HTR-8/SVneo (cell line): ENCODE measurements around the gene NGLY1.
A peak's percentile ranks its signal among the peaks of the same experiment; 100 is the strongest.

Experiments used
- DNase-seq: peaks from one replicate; pipeline ENCODE4 v3.0.0; 2011; ENCODE audit warnings: low spot score, mixed read lengths; ENCODE audit not compliant: insufficient read length
- FAIRE-seq: peaks from 2 replicates; lab custom pipeline; 2011; peaks lifted over from hg19 to GRCh38; lab: Jason Lieb, UNC

NGLY1 gene, protein sequence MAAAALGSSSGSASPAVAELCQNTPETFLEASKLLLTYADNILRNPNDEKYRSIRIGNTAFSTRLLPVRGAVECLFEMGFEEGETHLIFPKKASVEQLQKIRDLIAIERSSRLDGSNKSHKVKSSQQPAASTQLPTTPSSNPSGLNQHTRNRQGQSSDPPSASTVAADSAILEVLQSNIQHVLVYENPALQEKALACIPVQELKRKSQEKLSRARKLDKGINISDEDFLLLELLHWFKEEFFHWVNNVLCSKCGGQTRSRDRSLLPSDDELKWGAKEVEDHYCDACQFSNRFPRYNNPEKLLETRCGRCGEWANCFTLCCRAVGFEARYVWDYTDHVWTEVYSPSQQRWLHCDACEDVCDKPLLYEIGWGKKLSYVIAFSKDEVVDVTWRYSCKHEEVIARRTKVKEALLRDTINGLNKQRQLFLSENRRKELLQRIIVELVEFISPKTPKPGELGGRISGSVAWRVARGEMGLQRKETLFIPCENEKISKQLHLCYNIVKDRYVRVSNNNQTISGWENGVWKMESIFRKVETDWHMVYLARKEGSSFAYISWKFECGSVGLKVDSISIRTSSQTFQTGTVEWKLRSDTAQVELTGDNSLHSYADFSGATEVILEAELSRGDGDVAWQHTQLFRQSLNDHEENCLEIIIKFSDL

DNA sequence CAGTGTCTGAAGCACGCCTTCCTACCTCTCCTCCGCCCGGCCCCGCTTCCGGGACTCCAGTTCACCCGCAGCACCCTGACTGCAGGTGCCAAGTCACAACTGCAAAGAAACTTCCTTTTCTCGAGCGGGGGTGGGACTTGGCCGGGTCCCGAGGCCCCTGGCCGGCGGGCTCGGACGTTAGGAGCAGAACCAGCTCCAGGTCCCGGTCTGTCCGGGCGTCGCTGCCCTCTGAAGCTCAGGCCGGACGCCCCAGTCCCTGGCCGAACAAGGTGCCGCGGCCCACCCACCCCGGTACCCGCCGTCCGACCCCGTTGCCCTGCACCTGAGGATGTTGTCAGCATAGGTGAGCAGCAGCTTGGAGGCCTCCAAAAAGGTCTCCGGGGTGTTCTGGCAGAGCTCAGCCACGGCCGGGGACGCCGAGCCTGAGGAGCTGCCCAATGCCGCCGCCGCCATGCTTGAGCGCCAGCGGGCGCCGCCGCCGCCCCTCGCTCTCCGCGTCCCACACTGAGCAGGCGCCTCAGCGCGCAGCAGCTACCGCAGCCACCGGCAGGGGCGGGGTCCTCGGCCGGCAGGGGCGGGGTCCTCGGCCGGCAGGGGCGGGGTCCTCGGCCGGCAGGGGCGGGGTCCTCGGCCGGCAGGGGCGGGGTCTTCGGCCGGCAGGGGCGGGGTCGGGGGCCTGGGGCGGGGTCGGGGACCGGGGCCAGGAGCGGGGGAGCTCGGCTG, at the start of gene NGLY1:
Gene NGLY1 (minus strand): TSS at position 506 of the 723 bp plus-strand sequence. CDS start 53 bp downstream, at position 453.
- no peak for FAIRE-seq

DNA sequence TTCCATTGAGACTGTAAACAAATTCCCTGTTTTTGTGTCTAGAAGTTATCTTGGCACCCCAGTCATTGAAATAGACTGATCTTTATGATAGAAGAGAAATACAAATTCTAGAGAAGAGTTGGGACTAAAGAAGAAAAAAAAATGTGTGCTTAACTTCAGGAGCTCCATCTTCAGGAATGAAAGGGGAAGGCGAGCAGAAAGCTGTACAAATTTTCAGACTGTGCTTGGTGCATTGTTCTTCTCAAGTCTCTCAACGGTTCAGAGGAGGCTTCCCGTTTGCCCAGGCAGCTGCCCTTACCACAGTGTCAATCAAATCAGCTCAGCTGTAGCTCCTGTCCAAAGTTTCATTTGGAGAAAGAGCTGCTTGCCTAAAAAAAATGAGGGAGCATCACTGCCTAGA, 48.3 kb upstream of the NGLY1 start:
- DNase-seq, result no peak
- no peak for FAIRE-seq

More for the DNA sequence above, at the start of gene NGLY1:
- DNase-seq, result peak; percentile 80

DNA sequence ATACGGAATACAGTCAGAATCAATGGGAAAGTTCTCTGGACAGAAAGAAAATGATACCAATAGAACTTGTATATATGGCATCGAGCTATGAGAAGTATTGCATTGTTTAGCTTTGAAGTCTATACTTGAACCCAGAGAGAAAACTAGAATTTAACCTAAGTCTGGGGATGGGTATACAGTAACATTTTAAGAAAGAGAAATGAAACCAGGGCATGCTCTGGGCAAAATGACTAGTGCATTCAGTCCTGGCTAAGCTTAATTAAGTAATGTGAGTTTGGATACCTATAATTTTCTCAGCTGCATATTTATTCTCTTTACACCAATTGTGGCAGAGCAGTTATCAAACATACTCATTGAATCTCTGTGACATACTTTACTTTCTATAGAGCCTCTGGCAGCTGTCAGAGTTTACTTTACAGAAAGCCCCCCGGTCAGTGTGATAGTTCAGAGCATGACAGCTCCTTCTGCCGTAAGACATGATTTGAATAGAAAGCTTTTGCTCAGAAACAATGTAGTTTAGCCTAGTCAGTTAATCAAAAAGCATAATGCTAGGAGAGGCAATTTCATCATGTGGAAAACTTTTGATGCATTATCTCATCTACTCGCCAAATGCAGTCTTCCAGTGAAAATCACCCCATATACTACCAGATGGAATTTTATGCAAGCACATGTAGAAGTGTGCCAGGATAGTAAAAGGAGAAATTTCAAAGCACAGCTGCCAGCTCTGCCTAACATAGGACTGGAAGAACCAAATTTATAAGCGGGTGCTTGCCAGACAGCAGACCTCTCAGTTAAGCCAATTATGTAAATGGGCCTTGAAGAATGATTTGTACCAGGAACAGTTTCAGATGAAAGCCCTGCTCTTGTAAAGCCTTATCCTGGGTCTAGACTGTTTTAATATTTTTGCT, 47.4 kb upstream of the NGLY1 start:
- FAIRE-seq, result no peak
- no peak for DNase-seq

DNA sequence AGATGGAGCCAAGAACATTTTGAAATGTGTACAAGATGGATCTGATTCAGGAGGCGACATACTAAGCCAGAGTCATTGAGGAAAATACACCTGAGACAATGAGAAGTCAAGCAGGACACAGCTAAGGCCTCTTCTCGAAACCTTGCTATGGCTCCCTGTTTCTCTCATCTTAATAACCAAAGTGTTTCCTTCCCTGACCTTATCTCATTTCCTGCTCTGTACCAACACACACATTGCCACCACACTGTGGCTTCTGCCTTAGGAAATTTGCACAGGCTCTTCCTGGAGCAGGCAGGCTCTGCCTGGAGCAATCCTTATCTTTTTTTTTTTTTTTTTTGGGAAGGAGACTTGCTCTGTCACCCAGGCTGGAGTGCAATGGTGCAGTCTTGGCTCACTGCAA, 43.3 kb upstream of the NGLY1 start:
- DNase-seq (no peak), FAIRE-seq (no peak)

DNA sequence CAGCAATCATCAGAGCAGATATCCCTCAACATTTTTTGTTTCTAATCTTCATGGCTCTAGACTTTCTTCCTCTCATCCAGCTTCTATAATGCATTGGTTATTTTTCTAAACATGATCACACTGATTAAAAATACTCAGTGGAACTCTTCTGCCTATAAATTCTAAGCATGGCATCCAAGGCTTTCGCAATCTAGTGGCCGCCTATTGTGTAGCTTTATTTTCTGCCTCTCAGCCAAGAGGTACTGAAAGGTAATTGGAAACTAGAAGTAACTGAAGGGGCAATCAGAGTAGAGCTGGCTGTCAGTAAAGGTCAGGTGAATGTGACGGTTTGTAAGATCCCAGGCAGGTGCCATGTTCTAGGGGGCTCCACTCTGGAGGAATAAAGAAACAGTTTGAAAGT, 40.1 kb upstream of the NGLY1 start:
- DNase-seq, result no peak

DNA sequence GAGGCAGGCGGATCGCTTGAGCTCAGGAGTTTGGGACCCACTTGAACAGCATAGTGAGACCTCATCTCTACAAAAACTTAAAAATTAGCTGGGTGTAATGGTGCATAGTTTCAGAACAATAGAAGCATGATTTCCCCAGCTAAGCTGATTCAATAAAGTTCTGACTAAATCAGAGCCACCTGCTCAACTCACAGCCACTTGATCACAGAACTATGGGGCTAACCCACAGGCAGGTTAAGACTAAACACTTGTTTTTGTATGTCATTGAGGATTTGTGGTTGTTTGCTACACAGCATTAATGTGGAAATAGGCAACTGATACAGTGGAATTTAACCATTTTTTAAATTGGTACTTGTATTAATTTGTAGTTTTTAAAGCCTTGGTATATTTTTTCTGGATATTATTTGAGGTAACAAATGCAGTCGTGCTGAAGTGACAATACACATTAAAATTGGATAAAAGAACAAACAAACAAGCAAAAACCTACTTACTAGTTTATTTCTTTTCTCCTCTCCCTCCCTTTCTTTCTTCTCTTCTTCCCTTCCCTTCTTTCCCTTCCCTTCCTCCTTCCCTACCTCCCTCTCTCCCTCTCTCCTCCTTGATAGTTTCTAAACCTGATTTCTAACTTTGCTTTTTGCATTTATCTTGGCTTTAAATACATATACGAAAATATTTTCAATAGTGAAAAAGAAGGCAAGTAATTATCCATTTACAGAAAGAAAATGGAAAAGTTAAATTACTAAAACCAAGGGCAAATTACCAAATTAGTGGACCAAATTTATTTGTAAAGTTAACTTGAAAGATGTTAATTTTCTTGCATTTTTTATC, 38.7 kb upstream of the NGLY1 start:
- DNase-seq, result no peak
- no peak for FAIRE-seq

More for the DNA sequence above, 40.1 kb upstream of the NGLY1 start:
- FAIRE-seq, result no peak

DNA sequence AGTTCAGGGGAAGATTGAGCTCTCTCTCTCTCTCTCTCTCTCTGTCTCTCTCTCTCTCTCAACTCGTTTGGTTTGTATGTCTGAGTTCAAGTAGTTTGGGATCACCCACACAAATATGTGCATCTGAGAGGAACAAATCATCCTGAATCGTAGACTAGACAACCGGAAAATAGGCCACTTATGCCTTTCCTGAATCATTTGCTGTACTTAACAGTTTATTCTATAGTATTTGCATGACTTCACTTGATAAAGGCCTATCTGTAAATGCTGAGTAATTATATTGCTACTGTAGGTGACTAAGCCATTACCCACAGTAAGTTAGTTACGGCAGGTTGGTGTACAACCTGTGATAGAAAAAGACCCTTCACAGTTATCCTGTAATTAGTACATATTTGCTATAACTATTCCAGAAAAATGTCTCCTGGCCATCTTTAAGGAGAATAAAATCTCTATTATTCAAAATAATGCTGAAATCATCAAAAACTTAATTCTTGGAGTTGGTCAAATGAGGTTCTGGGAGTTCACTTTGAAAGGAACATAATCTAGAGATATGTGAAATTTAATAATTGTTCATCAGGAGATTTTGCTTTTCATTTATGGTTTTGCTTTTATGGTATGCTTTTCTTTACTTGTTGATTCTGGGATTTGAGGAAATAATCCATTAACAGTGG, 37.7 kb upstream of the NGLY1 start:
- FAIRE-seq (no peak), DNase-seq (no peak)

DNA sequence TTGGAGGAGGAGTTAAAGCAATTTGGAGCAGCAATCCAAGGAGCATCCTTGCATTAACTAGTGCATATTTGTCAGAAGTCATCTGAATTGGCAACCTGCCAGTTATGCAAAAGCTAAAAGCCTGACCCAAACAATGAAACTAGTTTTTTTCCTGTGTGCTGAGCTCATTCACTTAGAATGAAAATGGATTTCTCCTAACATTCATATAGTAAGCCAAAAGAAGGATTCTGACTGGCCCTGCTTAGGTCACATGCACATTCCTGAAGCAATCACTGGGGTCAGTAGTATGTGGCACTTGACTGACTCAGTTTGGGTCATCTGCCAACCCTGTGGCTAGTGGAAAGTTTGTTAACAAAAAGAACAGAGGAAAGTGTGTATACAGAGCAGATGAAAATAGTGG, 37.1 kb upstream of the NGLY1 start:
- DNase-seq, result peak; percentile 39
- peak; percentile 28 for FAIRE-seq

DNA sequence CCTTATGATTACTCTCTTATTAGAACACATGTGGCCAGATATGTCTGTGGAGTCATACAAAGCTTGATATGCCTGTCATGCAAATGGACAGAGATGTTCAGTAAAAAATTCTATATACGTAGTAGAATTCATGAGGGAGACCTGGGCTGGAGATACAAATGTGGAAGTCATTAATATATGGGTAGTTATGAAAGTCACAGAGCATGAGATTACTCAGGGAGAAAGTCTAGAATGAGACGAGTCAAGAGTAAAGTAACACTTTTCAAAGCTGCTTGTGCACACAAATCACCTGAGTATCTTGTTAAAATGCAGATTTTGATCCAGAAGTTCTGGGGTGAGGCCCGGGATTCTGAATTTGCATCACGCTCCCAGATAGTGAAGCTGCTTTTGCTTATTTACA, 35.1 kb upstream of the NGLY1 start:
- DNase-seq (no peak), FAIRE-seq (no peak)

DNA sequence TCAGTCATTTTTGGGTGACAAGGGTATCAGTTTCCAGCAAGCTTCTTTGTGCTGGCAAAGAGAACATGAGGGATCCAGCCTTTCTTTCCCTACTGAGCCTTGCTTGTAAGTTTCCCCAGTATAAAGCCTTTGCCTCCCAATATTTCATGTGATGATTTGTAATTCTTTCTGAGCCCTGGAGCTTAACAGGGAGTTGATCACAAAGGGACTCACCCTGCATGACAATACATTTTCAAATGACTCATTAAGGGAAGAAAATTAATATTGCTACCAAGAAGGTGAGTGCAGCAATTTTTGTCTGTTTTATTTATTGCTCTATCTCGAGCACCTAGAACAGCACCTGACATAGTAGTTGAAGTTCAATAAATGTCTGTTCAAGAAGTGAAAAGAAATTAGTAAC, 34.4 kb upstream of the NGLY1 start:
- no peak for FAIRE-seq
- DNase-seq, result no peak

DNA sequence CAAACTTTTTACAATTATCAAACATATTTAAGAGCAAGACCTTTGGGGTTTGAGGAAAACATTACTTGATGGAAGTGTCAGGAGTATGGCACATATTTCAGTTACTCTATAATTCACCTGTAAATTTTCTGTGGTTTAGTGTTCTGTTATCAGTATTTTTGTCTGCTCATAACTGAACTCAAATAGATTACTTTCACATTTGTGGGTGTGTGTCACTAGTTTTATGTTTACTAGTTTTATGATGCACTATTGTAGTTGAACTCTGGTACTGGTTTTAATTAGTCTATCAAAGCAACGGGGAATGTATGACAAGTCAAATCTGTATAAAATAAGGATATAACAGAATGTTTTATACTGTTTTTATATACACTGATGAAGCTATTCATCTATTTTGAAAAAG, 33.9 kb upstream of the NGLY1 start:
- FAIRE-seq (no peak), DNase-seq (no peak)

DNA sequence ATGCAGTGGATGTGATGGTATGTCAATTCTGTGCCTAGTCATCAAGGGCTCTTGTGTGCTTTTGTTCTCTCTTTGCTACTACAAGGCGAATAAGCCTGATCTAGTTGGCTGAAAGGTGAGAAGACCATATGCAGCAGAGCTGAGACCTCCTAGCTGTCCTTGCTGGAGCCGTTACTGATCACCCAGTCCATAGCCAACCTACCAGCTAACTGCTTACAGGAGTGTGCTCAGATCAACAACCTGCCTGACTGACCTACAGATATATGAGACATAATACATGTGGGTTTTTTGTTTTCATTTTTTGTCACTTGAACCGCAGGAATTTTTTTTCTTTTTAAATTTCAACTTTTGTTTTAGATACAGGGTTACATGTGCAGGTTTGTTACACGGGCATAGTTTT, 29.4 kb upstream of the NGLY1 start:
- no peak for DNase-seq
- no peak for FAIRE-seq

DNA sequence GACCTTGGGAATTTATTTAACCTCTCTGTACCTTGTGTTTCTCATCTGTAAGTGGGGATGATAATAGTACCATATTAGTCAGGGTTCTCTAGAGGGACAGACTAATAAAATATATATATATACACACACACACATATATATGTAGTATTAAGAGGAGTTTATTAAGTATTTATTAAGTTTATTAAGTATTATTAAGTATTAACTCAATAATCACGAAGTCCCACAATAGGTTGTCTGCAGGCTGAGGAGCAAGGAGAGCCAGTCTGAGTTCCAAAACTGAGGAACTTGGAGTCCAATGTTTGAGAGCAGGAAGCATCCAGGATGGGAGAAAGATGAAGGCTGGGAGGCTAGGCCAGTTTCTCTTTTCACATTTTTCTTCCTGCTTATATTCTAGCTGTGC, 21.4 kb upstream of the NGLY1 start:
- no peak for FAIRE-seq

DNA sequence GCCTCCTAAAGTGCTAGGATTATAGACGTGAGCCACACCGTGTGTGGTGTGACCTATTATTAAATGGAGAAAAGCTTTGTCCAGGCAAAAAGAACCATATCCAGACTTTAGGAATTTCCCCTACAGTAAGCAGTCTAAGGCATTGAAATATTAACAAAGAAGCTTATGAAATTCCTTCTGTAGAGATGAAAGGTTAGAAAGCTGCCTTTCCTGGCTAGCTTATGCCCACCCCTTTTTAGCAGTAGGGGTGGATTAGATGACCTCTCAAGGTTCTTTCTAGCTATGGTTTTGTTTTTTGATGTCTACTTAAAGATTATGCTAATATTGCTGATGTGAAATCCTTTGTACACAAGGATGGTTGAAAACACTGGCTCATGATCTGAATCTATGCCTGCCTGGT, 20.6 kb upstream of the NGLY1 start:
- FAIRE-seq (no peak), DNase-seq (no peak)

More for the DNA sequence above, 21.4 kb upstream of the NGLY1 start:
- no peak for DNase-seq

DNA sequence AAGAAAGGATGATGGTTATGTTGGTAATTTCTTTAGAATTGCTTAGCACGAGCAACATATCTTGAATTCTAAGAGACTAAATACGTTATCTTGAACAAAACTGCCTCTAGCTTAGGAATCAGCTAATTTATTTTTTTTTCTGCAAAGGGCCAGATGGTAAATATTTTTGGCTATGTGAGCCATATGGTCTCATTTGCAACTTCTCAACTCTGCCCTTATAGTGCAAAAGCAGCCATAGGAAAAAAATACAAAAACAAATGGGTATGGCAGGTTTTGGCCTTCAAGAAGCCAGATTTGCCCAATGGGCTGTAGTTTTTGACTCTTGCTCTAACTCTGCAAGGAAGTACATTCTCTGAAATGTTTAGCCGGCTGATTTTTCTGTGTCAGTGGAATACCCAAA, 18.5 kb upstream of the NGLY1 start:
- no peak for FAIRE-seq
- no peak for DNase-seq

DNA sequence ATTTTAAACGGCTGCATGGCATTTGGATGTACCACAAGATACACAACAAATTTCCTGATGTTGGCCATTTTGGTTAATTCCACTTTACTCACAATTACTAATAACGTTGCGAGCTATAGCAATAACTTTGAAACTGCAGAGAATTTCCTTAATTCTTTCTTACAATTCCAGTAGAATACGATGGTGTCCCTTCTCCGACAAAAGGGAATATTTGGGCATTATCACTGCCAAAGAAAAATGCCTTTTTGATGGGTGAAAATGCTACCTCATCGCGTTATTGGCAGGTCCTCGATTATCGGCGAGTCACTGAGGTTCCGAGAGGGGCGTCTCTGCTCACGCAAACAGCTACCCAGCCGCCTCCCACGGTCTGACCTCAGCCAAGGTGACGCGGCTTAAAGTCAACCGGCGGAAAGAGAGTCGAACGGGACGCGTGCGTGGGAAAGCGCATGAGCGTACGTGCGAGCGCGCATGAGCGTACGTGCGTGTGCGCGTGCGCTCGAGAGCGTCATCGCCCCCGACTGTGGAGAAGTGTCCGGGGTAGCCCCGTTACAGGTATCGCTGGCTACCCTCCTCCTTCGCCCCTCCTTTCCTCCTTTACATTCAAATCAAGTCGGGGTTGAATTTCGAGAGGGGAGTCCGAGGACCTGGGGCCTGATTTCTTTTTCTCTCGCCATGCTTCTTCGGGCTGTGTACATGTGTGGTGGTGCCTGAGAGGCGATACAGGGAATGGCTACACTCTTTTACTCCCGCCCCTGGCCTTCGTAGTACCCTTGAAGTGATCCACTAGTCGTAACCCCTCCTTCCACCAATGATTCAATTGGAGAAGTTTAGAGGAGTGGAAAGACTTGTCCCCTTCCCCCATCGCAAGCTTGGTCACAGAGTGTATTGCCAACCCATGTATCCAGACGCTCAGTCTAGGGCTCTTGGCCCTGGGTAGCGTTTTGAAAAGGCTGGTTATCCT, 6.6 kb upstream of the NGLY1 start, which contains the start of gene OXSM:
Gene OXSM (plus strand): TSS at position 495 of the 961 bp plus-strand sequence. CDS start 931 bp downstream, outside the sequence.
- DNase-seq (peak; percentile 78), FAIRE-seq (peak; percentile 99)

DNA sequence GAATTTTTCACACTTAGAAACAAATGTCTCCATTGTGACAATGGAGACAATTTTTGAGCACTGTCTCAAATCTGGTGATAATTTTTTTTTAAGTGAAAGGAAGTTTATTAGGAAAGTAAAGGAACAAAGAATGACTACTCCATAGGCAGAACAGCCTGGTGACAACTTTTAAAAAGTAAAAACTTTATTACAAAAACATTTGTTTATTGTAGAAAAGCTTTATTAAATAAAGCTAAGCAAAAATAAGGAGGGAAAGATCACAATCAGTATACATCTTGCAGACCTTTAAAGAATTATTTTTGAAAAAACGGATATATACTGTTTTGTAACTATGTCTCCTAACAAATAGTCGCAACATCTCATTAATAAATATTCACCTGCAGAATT, 6.0 kb upstream of the NGLY1 start:
- DNase-seq, result no peak
- FAIRE-seq, result no peak
